Caco-2 (cell line): ENCODE data around the gene BCAS3. TPM values are rescaled to one million over a fixed set of nuclear protein-coding genes. Genes with fewer than 3 reads are reported as not detected.

Experiments used
- BruUV-seq: library from RNA; stranded (reverse); fragments of 400-500 nt; replicated peaks from 2 replicates; lab custom pipeline; 2021; lab: Mats Ljungman, UMichigan
- CTCF ChIA-PET: fragments of 300-600 bp; sonication (Branson Sonifier 250); formaldehyde crosslinking; loops from one replicate; lab custom pipeline; 2022; ENCODE audit warnings: antibody characterized with exemption; lab: Charles Lee
- POLR2A ChIA-PET: fragments of 300-600 bp; sonication (Branson Sonifier 250); formaldehyde crosslinking; loops from one replicate; lab custom pipeline; 2022; ENCODE audit warnings: antibody characterized with exemption; lab: Charles Lee
- DNase-seq, 2 experiments: peaks; one replicate each; pipeline versions ENCODE4 v3.0.0 to v3.0.0-alpha.2; 2020 to 2022
- H3K27me3 ChIP-seq: replicated peaks from 2 replicates; pipeline ENCODE4 v1.6.0; 2011; ENCODE audit warnings: low read length; ENCODE audit not compliant: control insufficient read depth, insufficient read depth
- H3K36me3 ChIP-seq: 2 replicates; pipeline ENCODE4 v1.5.1; 2011; ENCODE audit warnings: low read length; ENCODE audit not compliant: control insufficient read depth, insufficient read depth
- H3K4me1 ChIP-seq: fragments of 250-450 bp; sonication (Bioruptor Pico); 2 replicates; pipeline ENCODE4 v1.5.1; 2020; ENCODE audit warnings: mild to moderate bottlenecking
- H3K4me3 ChIP-seq: 2 replicates; pipeline ENCODE4 v1.5.1; 2011; ENCODE audit warnings: low read depth, mild to moderate bottlenecking, control low read depth, low read length
- H3K9me3 ChIP-seq: fragments of 250-450 bp; sonication (Bioruptor Pico); 2 replicates; pipeline ENCODE4 v1.5.1; 2020; ENCODE audit warnings: mild to moderate bottlenecking, moderate library complexity
- H3K27ac Mint-ChIP-seq: one replicate; pipeline ENCODE4 v1.8.0; 2022; ENCODE audit warnings: mixed read lengths; ENCODE audit not compliant: unreplicated experiment
- H3K27me3 Mint-ChIP-seq: one replicate; pipeline ENCODE4 v1.8.0; 2022; ENCODE audit warnings: mixed read lengths; ENCODE audit not compliant: insufficient read depth, unreplicated experiment
- H3K36me3 Mint-ChIP-seq: one replicate; pipeline ENCODE4 v1.8.0; 2022; ENCODE audit warnings: mild to moderate bottlenecking, mixed read lengths; ENCODE audit not compliant: insufficient read depth, unreplicated experiment
- H3K4me1 Mint-ChIP-seq: one replicate; pipeline ENCODE4 v1.8.0; 2022; ENCODE audit warnings: low read depth, mixed read lengths; ENCODE audit not compliant: unreplicated experiment
- H3K4me3 Mint-ChIP-seq: one replicate; pipeline ENCODE4 v1.8.0; 2022; ENCODE audit warnings: mild to moderate bottlenecking, moderate library complexity, mixed read lengths; ENCODE audit not compliant: unreplicated experiment
- H3K9me3 Mint-ChIP-seq: one replicate; pipeline ENCODE4 v1.8.0; 2022; ENCODE audit warnings: mixed read lengths; ENCODE audit not compliant: unreplicated experiment
- intact Hi-C: fragments of 100-400 bp; cut with micrococcal nuclease; formaldehyde crosslinking; loops from one replicate; pipeline ENCODE4 v1.10.0; 2022; ENCODE audit not compliant: unreplicated experiment
- total RNA-seq: library from RNA; stranded (reverse); gene quantifications from 2 replicates; pipeline ENCODE4 v1.2.3, GENCODE V29; 2022
- TF ChIP-seq, protein P1 (sequence below), 2 experiments: fragments of 200-600 bp in 1 of 2; IDR thresholded peaks; 1 replicate in 1 of 2; 2 replicates in 1 of 2; pipeline versions ENCODE4 v1.5.1 to v1.8.0; 2011 to 2022; ENCODE audit warnings: antibody characterized with exemption in 1 of 2, control low read depth in 1 of 2, inconsistent platforms in 1 of 2, low read depth in 1 of 2, low read length in 1 of 2, mild to moderate bottlenecking in 1 of 2, moderate library complexity in 1 of 2; ENCODE audit not compliant: insufficient read depth in 1 of 2, severe bottlenecking in 1 of 2, unreplicated experiment in 1 of 2

The BCAS3 gene
- total RNA-seq, 1 experiment from 2014 or later: 44.1 TPM

DNA sequence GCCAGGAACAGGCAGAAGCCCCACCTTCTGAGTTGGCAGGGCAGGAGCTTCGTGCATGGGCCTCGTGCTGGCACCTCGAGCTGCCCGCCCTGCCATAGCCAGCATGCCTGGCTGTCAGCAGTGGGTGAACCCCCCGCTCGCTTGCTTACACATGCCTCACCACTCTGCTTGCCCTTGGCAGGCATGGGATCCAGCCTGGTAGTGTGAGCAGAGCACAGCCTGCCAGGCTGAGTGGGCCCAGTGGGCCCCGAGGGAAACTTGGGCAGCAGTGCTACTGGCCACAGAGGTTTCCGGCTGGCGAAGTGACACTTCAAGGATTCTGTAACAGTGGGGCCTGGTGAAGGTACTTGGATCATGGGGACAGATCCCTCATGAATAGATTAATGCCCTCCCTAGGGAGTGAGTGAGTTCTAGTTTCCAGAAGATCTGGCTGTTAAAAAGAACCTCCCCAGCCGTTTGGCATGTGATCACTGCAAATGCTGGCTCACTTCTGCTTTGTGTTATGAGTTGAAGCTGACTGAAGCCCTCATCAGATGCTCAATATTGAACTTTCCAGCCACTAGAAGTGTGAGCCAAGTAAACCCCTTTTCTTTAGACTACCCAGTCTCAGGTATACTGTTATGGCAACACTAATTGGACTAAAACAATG lies 114.7 kb downstream of the BCAS3 start:
- Mint-ChIP-seq H3K4me3 (no peak overlapping the region), H3K9me3 (no peaks in the 10 kb centered on the region), H3K27ac (no peak overlapping the region), H3K27me3 (peaks cover 5% of the 10 kb centered on the region), H3K4me1 (no peaks in the 10 kb centered on the region), H3K36me3 (no peaks in the 10 kb centered on the region)
- Histone ChIP-seq H3K4me3 (no peak overlapping the region), H3K27me3 (no peaks in the 10 kb centered on the region), H3K36me3 (no peaks in the 10 kb centered on the region), H3K9me3 (no peaks in the 10 kb centered on the region), H3K4me1 (no peaks in the 10 kb centered on the region)
- no TSS peak for BruUV-seq
- DNase-seq: no peak
- TF ChIP-seq, protein P1, sequence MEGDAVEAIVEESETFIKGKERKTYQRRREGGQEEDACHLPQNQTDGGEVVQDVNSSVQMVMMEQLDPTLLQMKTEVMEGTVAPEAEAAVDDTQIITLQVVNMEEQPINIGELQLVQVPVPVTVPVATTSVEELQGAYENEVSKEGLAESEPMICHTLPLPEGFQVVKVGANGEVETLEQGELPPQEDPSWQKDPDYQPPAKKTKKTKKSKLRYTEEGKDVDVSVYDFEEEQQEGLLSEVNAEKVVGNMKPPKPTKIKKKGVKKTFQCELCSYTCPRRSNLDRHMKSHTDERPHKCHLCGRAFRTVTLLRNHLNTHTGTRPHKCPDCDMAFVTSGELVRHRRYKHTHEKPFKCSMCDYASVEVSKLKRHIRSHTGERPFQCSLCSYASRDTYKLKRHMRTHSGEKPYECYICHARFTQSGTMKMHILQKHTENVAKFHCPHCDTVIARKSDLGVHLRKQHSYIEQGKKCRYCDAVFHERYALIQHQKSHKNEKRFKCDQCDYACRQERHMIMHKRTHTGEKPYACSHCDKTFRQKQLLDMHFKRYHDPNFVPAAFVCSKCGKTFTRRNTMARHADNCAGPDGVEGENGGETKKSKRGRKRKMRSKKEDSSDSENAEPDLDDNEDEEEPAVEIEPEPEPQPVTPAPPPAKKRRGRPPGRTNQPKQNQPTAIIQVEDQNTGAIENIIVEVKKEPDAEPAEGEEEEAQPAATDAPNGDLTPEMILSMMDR (IDR thresholded peaks at IDR 0.05; ENCODE audit: insufficient read depth in 1 of 2, low read depth in 1 of 2, low read length in 1 of 2, severe bottlenecking in 1 of 2, unreplicated experiment in 1 of 2): no peak
- intact Hi-C loops: no loop called here
- ChIA-PET CTCF (no interaction called here), POLR2A (no interaction called here)

DNA sequence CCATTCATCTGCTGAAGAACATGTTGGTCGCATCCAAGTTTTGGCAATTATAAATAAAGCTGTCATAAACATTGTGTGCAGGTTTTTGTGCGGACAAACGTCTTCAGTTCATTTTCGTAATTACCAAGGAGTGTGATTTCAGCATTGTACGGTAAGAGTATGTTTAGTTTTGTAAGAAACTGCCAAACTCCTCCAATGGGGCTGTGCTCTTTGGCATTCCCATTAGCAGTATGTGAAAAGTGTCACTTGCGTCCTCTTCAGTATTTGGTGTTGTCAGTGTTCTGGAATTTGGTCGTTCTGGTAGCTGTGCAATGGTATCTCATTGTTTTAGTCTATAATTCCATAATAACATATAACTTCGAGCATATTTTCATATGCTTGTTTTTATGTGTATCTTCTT lies 120.9 kb downstream of the BCAS3 start:
- POLR2A ChIA-PET: no interaction called here
- no peaks in the 10 kb centered on the region for H3K27me3 ChIP-seq
- H3K9me3 Mint-ChIP-seq: no peaks in the 10 kb centered on the region
- no TSS peak for BruUV-seq
- CTCF ChIA-PET: interaction anchor here (0.6 kb wide), 1 partner anchor 160 kb away, joined by 4 read pairs; no protein-coding TSS in a partner anchor
- no peaks in the 10 kb centered on the region for H3K9me3 ChIP-seq
- TF ChIP-seq, protein P1 (IDR thresholded peaks at IDR 0.05; ENCODE audit: insufficient read depth in 1 of 2, low read depth in 1 of 2, low read length in 1 of 2, severe bottlenecking in 1 of 2, unreplicated experiment in 1 of 2): no peak
- H3K4me3 Mint-ChIP-seq: no peak overlapping the region
- H3K36me3 ChIP-seq: no peaks in the 10 kb centered on the region
- peaks cover 5% of the 10 kb centered on the region for H3K27me3 Mint-ChIP-seq
- H3K4me1 ChIP-seq: 0 out of 2 replicates have a peak, but pooled peaks cover 4% of the 10 kb centered on the region
- no peak for DNase-seq
- H3K27ac Mint-ChIP-seq: no peak overlapping the region
- no peak overlapping the region for H3K4me3 ChIP-seq
- no peaks in the 10 kb centered on the region for H3K4me1 Mint-ChIP-seq
- intact Hi-C loops: no loop called here
- no peaks in the 10 kb centered on the region for H3K36me3 Mint-ChIP-seq

DNA sequence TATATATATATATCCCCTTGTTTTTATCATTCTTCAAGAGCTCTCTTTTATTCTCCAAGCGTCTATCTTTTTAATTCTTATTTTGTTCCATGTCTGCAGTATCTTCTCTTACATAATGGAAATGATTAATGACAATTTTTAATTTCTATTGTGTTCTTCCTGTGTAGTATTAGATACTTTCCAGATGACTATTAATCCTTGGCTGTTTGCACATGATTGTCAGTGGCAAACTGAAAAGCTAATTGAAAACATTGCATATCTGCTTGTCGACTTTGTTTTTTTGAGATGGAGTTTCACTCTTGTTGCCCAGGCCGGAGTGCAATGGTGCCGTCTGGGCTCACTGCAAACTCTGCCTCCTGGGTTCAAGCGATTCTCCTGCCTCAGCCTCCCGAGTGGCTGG lies 124.7 kb downstream of the BCAS3 start:
- POLR2A ChIA-PET: no interaction called here
- no peaks in the 10 kb centered on the region for H3K27me3 ChIP-seq
- Mint-ChIP-seq H3K27ac (no peak overlapping the region), H3K4me3 (no peak overlapping the region), H3K36me3 (no peaks in the 10 kb centered on the region), H3K4me1 (no peaks in the 10 kb centered on the region), H3K9me3 (no peaks in the 10 kb centered on the region), H3K27me3 (peaks cover 5% of the 10 kb centered on the region)
- DNase-seq: no peak
- no peaks in the 10 kb centered on the region for H3K9me3 ChIP-seq
- TF ChIP-seq, protein P1 (IDR thresholded peaks at IDR 0.05; ENCODE audit: insufficient read depth in 1 of 2, low read depth in 1 of 2, low read length in 1 of 2, severe bottlenecking in 1 of 2, unreplicated experiment in 1 of 2): no peak
- H3K4me1 ChIP-seq: 0 out of 2 replicates have a peak, but pooled peaks cover 4% of the 10 kb centered on the region
- no peak overlapping the region for H3K4me3 ChIP-seq
- CTCF ChIA-PET: no interaction called here
- BruUV-seq: no TSS peak
- H3K36me3 ChIP-seq: no peaks in the 10 kb centered on the region
- intact Hi-C loops: no loop called here
